GM13976 (cell line): Measurements from ENCODE around the gene GLP2R.

ENCODE experiments used
- DNase-seq: peaks from one replicate; pipeline ENCODE4 v3.0.0; 2012; ENCODE audit warnings: low spot score
- in situ Hi-C: fragments of 300-500 bp; cut with MboI; formaldehyde crosslinking; loops from one replicate; pipeline ENCODE4 v1.12.0; 2022; ENCODE audit warnings: low sequenced_read_pairs, mixed read lengths, inconsistent platforms; ENCODE audit not compliant: unreplicated experiment
- TF ChIP-seq, protein P1 (sequence below): IDR thresholded peaks from 2 replicates; pipeline ENCODE4 v1.5.1; 2012; ENCODE audit warnings: borderline replicate concordance, mild to moderate bottlenecking; ENCODE audit not compliant: insufficient read depth; ENCODE audit errors: extremely low read depth, missing control alignments, control extremely low read depth

The GLP2R gene

DNA sequence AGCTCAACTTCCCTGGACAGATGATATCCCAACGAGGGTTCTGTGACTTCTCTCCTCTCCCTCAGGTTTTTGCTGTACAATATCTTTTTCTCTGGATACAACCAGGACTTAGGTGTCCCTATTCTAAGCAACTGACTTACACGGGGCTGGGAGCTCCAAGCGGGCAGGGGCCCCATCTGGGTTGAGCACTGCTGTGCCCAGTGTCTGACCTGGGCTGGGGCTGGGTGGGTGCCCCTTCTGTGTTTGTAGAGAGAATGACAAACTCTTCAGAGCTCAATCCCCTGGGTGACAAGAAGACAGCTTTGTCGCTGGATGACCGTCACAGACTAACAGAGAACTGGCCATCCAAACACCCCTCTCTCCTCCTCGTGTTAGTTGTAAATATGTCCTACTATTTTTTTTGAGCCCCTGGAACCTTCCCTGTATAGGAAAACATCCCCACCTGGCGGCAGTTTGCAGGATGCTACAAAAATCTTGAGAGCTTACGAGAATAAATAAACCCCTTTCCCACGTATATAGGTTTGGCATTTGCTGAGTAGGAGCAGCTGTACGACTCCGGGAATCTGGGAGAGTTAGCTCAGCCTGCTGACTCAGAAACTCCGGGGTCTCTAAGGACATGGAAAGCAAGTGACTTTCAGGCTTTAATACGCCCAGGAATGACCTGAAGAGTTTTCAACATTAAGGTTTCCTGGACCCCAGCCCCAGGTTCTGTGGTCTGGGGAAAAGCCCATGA is 103.0 kb downstream of the GLP2R start:
- in situ Hi-C loops: no loop called here
- TF ChIP-seq, protein P1, sequence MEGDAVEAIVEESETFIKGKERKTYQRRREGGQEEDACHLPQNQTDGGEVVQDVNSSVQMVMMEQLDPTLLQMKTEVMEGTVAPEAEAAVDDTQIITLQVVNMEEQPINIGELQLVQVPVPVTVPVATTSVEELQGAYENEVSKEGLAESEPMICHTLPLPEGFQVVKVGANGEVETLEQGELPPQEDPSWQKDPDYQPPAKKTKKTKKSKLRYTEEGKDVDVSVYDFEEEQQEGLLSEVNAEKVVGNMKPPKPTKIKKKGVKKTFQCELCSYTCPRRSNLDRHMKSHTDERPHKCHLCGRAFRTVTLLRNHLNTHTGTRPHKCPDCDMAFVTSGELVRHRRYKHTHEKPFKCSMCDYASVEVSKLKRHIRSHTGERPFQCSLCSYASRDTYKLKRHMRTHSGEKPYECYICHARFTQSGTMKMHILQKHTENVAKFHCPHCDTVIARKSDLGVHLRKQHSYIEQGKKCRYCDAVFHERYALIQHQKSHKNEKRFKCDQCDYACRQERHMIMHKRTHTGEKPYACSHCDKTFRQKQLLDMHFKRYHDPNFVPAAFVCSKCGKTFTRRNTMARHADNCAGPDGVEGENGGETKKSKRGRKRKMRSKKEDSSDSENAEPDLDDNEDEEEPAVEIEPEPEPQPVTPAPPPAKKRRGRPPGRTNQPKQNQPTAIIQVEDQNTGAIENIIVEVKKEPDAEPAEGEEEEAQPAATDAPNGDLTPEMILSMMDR: no peak
- no peak for DNase-seq

DNA sequence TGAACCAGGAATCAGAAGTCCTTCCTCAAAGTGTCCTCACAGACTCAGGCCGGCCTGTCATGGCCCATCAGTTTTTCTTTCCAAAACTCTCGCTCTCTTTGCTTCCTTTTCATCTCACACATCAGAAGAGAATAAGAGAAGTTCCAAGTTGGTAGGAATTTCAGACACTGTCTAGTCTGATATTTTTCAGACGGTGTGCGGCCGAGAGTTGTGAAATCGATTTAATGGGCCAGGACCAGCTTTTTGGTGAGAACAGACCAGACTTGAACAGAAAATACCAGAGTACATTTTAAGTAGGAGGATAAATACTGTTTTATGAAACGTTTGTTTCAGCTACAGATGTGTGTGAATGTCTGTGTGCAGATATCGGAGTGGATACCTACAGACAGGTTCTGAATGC is 104.1 kb downstream of the GLP2R start:
- TF ChIP-seq, protein P1: no peak
- in situ Hi-C loops: no loop called here

DNA sequence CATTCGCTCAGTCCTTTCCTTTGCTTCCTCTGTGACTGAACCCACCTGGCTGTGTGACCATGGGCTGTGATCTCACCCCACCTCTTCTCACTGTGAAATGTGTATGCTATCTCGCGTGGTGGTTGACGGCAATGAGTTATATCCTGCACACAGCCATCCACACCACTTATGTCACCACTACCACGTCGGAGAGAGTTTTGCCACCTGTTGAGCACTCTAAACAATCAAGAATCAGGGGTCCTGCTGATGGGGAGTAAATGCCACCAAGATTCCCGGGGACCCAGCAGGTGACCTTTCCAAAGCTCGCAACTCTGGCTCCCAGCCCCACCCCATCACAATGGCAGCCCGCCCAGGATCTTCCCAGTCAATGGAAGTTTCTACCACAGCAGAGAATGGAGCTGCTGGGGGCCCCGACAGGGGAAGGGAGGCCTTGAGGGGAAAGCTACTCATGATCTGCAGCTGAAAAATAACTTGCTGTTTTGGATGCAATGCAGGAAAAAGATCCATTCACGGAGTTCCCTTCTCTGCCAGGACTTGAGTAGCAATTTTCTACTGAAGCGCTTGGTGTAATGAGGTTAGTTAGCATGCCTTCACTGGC is 105.5 kb downstream of the GLP2R start:
- no peak for DNase-seq
- in situ Hi-C loops: no loop called here
- TF ChIP-seq, protein P1: no peak

More for the DNA sequence above, 104.1 kb downstream of the GLP2R start:
- no peak for DNase-seq

DNA sequence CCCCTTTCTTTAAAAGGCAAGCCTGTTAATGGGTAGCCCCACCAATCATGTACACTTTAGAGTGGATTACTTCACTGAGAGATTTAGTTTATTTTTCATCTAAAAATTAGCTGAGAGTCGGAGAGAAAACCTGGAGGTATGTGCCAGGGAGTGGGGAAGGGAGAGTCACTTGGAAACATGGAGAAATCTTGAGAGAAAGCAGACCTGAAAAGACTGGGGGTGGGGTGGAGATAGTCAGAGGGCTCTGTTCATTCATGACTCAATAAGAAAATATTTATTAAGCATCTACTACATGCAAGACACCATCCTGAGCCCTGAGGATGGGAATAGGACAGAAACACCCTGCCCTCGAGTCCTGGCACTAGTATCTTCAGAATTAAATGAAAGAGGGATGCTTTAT is 106.8 kb downstream of the GLP2R start:
- in situ Hi-C loops: no loop called here
- TF ChIP-seq, protein P1: no peak
- DNase-seq: no peak

DNA sequence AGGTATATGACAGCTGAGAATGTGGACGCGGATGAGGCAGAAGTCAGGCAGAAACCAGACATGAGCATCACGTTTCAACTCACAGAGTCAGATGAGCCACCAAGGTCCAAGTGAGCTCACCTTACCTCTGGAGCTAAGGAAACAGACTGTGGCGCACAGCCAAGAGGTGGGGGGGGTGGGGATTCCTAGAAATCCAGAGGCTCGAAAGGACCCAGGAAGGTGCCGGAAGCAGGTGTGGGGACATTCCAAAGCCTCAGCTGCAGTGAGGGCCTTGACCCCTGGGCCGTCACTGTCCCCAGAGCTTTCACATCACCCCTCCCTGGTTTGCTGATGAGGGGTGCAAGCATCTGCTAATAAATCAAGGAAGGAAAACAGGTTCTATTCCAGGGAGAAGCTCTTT is 108.6 kb downstream of the GLP2R start:
- in situ Hi-C loops: no loop called here
- TF ChIP-seq, protein P1: no peak
- DNase-seq: no peak

DNA sequence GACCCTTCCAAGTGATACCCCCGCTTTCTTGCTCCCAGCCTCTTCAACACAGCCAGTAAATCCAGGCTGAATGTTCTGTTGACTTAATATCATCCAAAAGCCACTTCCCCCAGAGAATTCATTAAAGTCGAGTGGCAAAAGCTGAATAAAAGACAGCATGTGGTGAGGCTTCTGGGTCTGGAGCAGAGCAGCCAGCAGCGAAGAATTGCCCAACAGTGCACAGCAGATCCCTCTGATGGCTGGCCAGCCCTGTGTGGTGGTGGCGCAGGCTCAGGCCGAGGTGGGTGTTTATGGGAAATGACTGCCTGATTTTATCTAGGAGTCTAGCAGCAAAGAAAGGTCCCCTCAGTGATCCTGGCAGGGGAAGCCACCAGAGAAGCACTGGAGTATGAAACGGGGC is 109.7 kb downstream of the GLP2R start:
- no peak for DNase-seq

More for the DNA sequence above, 109.7 kb downstream of the GLP2R start:
- TF ChIP-seq, protein P1: no peak
- in situ Hi-C loops: no loop called here
